NCI-H345 treated with DMSO at 0.1 percent for 48 hours (cell line): Measurements from ENCODE around the gene GDNF.
"Not testable (repeated sequence)": the region's sequence is repeated elsewhere in the genome, so short reads cannot be mapped to it uniquely, and the experiment has no call there.

Experiments
- DNase-seq: peaks from one replicate; lab custom pipeline; 2025; ENCODE audit not compliant: unreplicated experiment; lab: John Stamatoyannopoulos, UW

Gene GDNF

DNA sequence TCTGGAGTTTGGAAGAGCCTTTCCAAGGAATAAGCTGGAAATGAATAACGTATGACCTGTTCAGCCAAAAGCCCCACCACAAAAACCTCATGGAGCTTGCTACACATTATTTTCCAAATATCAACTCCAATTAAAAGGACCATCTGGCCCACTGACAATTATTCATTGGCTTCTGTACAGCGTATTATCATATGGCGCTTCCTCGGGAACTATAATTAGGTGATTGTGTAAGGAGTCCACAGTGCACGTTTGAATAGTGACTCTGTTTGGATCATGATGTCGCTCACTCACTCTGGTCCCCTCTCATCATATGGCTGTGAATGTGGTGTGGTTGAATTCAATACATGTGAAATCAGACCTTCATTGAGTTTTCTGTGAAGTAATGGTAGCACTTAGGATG lies 52.1 kb downstream of the GDNF start:
- DNase-seq, result no peak

GRCh38 chr5:37786862-37787519 lies 52.9 kb downstream of the GDNF start:
- no peak for DNase-seq

GRCh38 chr5:37786416-37786815 lies 53.4 kb downstream of the GDNF start:
- DNase-seq, result no peak

DNA sequence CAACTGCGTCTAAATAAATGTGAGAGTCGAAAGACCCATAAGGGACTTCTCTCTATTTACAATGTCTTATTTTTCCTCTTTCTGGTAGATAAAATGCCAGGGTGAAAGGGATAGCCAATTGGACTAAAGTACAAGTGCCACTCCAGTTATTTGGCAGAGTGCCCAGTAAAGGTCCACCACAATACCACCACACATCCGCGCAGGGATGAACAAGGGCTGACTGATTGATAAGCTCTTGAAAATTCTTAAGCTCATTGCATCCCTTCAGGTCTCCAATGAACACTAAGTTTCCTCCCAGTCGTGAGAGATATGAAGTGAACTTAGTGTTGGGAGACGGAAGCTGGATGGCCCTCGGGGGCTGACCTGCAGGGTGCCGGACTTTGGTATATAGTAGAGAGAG lies 58.4 kb downstream of the GDNF start:
- not testable (repeated sequence) for DNase-seq

DNA sequence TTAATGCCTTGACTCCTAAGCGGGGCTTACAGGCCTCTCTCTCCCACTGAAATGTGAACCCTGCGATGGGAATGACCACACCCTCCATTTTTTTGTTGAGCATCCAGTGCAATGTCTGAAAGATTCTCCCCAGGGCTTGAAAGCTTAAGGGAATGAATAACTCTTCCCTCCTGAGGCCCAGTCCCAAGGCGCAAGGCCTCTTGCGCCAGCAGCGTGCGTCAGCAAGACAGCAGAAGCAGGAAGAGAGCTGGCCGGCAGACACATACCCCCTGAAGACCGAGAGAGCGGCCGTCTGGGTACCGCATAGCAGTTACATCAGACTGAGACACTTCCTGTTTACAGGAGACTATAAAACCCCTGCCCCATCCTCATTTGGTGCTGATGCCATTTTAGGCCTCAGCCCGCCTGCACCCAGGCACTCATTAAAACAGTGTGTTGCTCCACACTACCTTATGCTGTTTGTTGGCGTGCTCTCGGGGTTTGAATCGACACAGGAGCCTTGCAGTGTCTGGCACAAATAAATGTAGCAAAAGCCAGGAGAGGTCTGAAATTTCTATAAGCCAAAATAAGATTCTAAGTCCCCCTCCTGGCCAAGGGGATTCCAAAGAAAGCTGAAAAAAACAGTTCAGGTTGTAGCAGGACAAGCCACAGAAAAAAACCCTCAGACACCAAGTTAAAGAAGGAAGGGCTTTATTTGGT lies 62.3 kb downstream of the GDNF start:
- no peak for DNase-seq

DNA sequence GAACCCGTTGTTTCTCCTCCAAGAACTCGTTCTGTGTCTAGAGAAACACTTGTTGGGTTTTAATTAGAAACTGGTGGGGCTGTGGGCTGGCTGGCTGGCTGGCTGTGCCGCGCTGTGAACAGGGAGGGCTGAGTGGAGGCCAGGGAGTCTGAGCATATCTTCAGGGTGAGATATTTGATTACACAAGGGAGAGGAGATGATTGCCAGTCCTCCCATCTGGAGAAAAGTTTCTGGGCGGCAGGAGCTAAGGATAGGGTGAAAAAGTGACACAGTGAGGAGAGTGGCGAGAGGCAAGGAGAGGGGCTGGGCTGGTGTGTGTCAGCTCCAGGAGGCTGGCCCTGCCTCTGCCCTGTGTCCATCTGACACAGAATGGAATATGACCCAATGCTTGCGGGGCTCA lies 63.0 kb downstream of the GDNF start:
- DNase-seq, result no peak

DNA sequence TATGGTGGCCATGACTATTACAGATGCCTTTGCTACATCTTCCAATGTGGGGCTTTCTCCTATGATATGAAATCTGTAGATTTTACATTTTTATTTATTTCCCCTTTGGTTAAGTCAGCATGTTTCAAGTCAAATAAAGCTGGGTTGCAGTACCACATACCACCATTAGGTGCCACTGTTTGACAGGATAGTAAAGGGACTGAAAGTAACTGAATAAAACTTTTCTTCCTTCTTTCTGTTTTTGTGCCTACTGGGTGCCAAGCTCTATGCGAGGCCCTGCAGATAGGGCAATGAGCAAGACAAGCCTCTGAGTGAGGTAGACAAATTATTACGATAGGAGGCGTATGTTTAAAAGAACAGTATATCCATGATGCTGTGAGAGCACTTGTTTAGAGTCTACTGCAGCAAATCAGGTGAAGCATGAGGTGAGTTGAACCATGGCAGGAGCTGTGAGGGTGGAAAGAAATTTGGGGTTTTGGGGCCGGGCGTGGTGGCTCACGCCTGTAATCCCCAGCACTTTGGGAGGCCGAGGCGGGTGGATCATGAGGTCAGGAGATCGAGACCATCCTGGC lies 64.8 kb downstream of the GDNF start:
- DNase-seq, result no peak

DNA sequence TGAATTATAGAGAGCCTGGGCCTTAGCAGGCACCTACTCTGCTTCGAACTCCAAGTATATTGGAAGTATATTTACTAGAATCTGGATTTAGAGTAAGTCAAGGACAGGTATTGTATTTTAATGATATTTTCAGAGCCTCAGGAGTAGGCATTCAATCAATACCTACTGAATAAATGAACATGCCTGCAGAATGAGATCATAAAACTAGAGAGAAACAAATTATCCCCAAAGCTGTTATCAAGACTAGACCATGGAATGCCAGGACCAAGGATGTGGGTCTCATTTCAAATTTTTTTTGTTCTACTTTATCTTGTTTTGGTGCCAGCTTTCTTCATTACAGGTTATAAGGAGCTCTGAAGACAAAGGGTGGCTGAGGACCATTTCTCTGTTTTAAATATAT lies 66.0 kb downstream of the GDNF start:
- DNase-seq, result no peak

- DNase-seq, result no peak
Observed at GRCh38 chr5:37772255-37772654, 67.6 kb downstream of the GDNF start.

DNA sequence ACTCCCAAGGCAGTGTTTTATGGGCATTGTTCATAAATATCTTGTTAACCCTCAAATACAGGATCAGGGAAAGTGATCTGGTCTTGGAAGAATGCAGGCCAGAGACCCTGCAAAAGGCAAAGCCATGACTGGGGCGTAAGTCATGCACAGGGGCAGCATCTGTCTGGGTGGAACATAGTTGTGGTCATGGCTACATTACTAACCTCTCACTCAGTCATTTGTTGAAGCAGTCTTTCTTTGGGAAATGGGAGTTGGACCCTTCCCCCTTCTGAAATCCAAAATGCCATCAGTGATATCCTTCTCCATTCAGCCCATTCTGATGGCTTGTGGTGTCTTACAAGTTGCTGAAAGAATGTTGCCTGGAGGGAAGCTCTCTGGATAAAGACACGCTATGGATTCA lies 68.1 kb downstream of the GDNF start:
- DNase-seq, result no peak

DNA sequence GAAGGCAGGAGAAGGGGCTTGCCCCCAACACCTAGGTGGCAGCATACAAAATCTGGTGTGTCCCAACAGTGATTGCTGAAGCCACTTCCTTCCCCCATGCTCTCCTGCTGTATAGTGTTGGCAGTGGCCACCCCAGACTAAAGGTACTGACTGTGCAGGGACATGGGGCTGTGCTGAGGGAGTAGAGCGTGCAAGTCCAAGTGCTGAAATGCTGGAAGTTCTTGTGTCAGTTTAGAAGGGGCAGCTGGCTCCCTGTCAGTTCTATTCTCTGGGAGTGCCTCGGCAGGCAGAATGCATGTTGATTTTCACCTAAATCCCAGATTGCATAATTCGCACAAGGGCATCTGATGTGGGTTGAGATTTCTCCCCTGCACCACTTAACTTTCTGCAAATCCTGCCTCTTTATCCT lies 68.6 kb downstream of the GDNF start:
- DNase-seq, result no peak

GRCh38 chr5:37770786-37771185 lies 69.1 kb downstream of the GDNF start:
- no peak for DNase-seq

GRCh38 chr5:37769840-37770239 lies 70.0 kb downstream of the GDNF start:
- no peak for DNase-seq

- DNase-seq, result no peak
Observed at GRCh38 chr5:37769108-37769507, 70.7 kb downstream of the GDNF start.

DNA sequence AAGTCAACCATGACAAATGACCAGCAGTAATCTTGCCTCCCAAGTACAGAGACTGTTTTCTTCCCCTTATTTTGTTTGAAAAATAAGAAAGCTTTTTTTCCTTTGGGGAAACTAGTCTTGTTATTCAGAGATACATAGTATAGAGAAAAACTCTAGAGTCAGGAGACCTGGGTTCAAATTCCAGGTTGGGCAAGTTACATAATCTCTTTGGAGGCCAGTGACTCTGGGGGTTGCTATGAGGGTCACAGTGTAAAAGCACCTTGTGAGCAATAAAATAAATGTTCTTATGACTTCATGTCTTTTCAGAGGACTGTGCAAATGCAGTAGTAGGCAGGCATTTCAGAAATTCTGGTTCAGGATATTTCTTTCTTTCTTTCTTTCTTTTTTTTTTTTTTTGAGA lies 71.5 kb downstream of the GDNF start:
- DNase-seq, result no peak

DNA sequence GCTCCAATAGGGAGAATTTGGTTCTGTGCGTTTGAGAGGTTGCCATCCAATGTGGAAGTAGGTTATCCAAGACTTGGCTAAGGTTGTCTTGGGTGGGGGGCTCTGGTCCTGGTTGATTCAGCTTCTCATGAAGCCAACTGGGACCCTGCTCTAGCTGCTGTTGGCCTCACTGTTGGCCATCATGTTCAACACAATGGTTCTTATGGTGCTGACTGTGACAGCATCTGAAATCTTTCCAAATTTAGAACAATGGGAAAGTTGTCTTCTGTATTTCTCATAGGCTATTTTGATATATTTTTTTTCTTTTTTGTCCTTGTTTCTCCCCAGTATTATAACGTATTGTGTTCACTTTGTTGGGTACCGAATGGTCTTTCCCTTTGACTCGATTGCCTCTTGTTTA lies 71.9 kb downstream of the GDNF start:
- DNase-seq, result no peak

- DNase-seq, result no peak
Observed at GRCh38 chr5:37767251-37767650, 72.6 kb downstream of the GDNF start.
